Right forelimb (tissue), 1 donor: ENCODE data around the gene DBET.
"Not testable (repeated sequence)": the region's sequence is repeated elsewhere in the genome, so short reads cannot be mapped to it uniquely, and the experiment has no call there.

ENCODE experiments used
- DNase-seq: peaks from one replicate; pipeline ENCODE4 v3.0.0-alpha.2; 2018

DBET gene

DNA sequence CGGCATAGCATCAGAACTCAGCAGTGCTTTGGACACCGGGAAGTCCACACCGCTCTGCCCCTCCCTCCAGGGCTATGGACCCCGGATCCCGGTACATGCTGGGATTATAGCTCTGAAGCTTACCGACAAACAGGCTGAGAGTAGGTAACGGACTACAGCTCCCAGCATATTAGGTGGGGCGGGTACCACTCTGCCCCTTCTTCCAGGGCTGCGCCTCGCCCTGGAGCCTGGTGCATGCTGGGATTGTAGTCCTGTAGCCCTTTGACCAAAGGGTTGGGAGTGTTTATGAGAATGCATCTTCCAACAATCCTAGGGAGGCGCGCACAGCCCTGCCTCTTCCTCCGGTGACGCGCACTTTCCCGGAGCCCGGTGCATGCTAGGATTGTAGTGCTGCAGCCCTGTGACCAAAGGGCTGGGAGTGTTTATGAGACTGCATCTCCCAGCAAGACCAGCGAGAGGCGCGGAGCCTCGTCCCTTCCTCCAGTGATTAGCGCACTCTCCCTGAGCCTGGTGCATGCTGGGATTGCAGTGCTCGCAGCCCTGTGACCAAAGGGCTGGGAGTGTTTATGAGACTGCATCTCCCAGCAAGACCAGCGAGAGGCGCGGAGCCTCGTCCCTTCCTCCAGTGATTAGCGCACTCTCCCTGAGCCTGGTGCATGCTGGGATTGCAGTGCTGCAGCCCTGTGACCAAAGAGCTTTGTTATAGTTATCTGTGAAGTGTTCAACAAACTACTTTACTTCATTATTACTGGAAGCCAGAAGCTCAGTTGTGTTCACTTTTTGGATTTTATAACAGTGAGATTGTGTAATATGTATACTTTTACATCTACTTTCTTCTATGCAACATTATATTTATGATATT lies 14.7 kb upstream of the DBET start:
- not testable (repeated sequence) for DNase-seq

GRCh38 chr4:190058997-190059396 lies 5.3 kb upstream of the DBET start:
- DNase-seq = not testable (repeated sequence)

- not testable (repeated sequence) for DNase-seq
Observed at GRCh38 chr4:190064805-190065204, 503 bp downstream of the DBET start.

- DNase-seq = not testable (repeated sequence)
Observed at GRCh38 chr4:190068351-190068750, 4.0 kb downstream of the DBET start.

- DNase-seq = not testable (repeated sequence)
Observed at GRCh38 chr4:190093052-190093451, 28.8 kb downstream of the DBET start.

GRCh38 chr4:190094031-190094430 lies 29.7 kb downstream of the DBET start:
- not testable (repeated sequence) for DNase-seq

- not testable (repeated sequence) for DNase-seq
Observed at GRCh38 chr4:190095335-190095734, 31.0 kb downstream of the DBET start.

DNA sequence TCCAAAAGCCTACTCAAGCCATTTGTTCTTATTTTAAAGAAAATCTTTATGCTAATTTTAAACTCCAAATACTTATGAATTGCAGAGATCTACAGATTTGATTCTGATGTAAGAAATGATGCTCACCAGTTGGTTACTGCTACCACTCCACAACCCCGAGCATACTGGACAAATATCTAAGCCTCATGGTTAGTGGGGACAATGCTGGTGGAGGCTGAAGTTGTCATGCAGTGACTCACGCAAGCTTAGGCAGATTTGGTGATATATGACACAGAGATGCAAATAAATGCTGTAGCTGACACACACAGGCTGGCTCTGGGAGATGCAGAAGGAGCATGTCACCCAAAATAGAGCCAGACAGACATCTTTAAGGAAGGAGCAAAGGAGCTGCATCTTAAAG lies 35.3 kb downstream of the DBET start:
- DNase-seq = not testable (repeated sequence)

DNA sequence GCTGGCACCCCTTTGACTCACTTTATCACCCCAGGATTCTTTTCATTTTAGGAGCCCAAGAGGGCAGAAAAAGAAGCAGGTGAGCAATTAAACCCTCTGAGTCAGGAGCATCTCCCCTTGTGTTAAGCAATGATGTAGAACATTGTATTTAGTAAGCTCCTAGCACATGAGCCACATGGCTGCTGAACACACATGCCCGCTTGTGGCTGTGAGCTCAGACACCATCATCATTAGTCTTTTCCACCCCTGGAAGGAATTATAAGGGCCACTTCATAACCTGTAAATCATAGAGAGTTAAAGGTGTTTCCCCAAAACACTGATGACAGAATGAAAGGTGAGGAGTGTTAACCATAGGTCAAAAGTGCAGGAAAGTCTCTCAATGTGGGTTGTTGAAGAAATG lies 37.2 kb downstream of the DBET start:
- DNase-seq = not testable (repeated sequence)

DNA sequence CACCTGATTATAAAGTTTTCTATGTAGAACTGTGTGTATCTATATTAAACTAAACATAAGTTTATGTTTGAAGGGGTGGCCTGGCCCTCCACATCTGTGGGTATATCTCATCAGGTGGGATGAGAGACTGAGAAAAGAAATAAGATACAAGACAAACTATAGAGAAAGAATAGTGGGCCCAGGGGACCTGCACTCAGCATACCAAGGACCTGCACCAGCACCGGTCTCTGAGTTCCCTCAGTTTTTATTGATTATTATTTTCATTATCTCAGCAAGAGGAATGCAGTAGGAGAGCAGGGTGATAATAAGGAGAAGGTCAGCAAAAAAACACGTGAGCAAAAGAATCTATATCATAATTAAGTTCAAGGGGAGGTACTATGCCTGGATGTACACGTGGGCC lies 41.9 kb downstream of the DBET start:
- DNase-seq = not testable (repeated sequence)

GRCh38 chr4:190106611-190107480 lies 42.5 kb downstream of the DBET start:
- DNase-seq = peak; percentile 28

DNA sequence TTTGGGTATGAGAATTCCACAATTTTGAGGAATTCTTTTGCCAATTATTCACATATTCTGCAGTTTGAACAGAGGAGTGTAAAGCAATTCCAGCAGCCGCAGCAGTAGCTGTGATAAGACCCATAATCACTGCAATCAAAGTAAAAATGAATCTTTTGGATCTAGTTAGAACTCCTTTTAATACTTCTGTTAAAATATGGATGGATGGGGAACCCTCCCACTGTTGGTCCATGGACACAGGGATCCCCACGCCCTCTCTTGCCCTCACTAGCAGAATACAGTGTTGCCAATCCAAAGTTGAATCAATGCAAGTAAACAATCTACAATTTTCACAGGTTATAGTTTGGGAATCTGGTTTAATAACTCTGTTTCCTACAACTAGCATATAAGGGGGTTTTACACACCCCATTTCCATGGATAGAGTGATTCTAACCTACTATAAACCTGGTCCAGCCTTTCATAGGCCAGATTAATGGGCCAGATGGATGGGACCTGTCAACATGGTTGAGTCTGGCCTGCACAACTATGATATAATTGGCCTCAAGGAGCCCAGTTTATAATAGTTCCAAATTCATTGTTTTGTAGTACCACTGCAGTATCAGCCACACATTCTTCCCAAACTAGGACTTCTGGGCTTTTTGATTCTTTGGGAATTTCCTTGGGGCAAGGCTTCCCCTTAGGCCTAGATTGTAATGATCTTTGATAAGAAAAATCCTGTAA lies 43.6 kb downstream of the DBET start:
- DNase-seq = peak; percentile 20

DNA sequence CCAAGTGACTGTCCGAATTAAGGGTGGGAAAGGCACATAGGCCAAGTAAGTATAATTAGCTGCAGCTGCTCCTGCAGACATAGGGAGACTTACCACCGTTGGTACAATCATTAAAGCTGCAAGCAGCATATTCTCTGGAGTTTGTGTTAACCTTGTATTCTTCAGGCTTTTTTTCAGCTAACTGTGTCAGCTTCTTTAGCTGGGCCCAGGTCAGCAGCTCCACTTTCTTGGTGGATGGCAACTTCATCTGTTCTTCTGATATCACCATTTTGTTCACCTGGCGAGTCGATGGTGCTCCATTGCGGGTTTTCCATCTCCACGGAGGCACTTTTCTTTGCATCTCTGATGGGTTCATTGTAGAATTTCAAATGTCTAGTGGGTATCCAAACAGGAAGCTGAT lies 44.5 kb downstream of the DBET start:
- peak; percentile 43 for DNase-seq

DNA sequence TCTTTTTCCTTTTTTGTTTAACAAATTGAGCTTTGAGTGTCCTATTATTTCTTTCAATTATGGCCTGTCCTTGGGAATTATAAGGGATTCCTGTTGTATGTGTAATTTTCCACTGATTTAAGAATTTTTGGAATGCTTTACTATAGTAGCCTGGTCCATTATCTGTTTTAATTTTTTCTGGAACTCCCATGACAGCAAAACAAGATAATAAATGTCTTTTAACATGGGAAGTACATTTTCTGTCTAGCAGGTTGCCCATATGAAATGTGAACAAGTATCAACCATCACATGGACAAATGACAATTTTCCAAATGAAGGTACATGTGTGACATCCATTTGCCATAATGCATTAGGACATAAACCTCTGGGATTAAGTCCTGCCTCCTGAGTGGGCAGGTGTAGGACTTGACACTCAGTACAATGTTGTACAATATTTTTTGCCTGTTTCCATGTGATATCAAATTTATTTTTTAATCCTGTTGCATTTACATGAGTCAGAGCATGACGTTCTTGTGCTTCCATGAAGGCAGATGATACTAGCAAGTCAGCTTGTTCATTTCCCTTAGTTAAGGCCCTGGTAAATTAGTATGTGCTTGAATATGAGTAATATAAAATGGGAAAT lies 45.2 kb downstream of the DBET start:
- DNase-seq = not testable (repeated sequence)

- DNase-seq = not testable (repeated sequence)
Observed at GRCh38 chr4:190110033-190110432, 45.7 kb downstream of the DBET start.

DNA sequence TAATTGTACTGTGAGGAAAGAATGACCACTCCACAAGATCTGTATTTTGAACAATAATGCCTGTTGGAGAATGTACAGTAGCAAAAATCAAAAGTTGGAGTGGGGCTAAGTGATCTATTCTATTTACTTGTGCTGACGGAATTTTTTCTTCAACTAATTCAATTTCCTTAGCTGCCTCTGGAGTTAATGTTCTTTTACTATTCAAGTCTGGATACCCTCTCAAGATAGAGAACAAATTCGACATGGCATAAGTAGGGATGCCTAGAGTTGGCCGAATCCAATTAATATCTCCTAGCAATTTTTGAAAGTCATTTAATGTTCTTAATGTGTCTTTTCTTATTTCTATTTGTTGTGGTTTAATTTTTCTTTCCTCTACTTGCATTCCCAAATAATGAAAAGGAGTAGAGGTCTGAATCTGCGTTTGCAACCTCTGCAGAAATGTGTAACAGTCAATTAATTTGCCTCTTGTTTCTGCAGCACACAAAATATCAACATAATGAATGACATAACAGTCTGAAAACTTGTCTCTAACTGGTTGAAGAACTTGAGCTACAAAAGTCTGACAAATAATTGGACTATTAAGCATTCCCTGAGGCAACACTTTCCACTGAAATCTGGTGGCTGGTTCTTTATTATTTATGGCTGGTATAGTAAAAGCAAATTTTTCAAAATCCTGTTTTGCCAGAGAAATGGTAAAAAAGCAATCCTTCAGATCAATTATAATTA lies 46.4 kb downstream of the DBET start:
- DNase-seq = not testable (repeated sequence)

GRCh38 chr4:190112879-190113278 lies 48.6 kb downstream of the DBET start:
- not testable (repeated sequence) for DNase-seq

DNA sequence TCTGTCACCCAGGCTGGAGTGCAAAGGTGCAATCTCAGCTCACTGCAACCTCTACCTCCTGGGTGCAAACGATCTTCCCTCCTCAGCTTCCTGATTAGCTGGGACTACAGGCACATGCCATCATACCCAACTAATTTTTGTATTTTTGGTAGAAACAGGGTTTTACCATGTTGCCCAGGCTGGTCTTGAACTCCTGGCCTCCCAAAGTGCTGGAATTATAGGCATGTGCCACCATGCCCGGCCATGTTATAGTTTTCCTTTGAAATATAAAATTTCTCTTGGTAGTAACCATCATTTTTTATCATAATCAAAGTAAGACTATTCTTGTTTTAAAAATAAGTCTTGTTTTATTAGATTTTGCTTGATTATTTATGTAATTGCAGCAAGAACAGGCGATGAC lies 50.7 kb downstream of the DBET start:
- not testable (repeated sequence) for DNase-seq
